ENCODE measurements around the gene FSTL4.

GRCh38 chr5:133324926-133325325, 287.4 kb downstream of the FSTL4 start:
- TF ChIP-seq POLR2A (IDR thresholded peaks at IDR 0.05), result no peak
- no peak for TF ChIP-seq CTCF (IDR thresholded peaks at IDR 0.05)
